OCI-LY7 (cell line): ENCODE data around the gene USP24. TPM values are rescaled to one million over a fixed set of nuclear protein-coding genes. Genes with fewer than 3 reads are reported as not detected.

Experiments used
- BruUV-seq: library from RNA; stranded (reverse); fragments of 400-500 nt; replicated peaks from 2 replicates; lab custom pipeline; 2021; lab: Mats Ljungman, UMichigan
- CTCF ChIA-PET: fragments of 300-600 bp; sonication (Branson Sonifier 250); formaldehyde crosslinking; loops from one replicate; lab custom pipeline; 2022; ENCODE audit warnings: antibody characterized with exemption; ENCODE audit not compliant: unreplicated experiment; lab: Charles Lee
- POLR2A ChIA-PET: fragments of 300-600 bp; sonication (Branson Sonifier 250); formaldehyde crosslinking; loops from one replicate; lab custom pipeline; 2022; ENCODE audit warnings: antibody characterized with exemption; lab: Charles Lee
- DNase-seq: peaks from one replicate; pipeline ENCODE4 v3.0.0-alpha.2; 2015; ENCODE audit warnings: low spot score
- H2AFZ ChIP-seq: fragments of 200-600 bp; sonication (generic), shearing (Covaris generic); 2 replicates; pipeline ENCODE4 v1.6.1; 2014; ENCODE audit warnings: mild to moderate bottlenecking, antibody characterized with exemption, low read length, moderate library complexity
- H3K27ac ChIP-seq: fragments of 200-600 bp; sonication (generic); 2 replicates; pipeline ENCODE4 v1.5.1; 2014; ENCODE audit warnings: mixed run types, low read depth, mild to moderate bottlenecking, moderate library complexity, low read length, inconsistent platforms; ENCODE audit not compliant: poor library complexity, severe bottlenecking
- H3K36me3 ChIP-seq: fragments of 200-600 bp; sonication (generic); 2 replicates; pipeline ENCODE4 v1.6.1; 2014; ENCODE audit warnings: mild to moderate bottlenecking, antibody characterized with exemption, low read length, moderate library complexity, mixed read lengths; ENCODE audit not compliant: insufficient read depth
- H3K4me1 ChIP-seq: fragments of 200-600 bp; sonication (generic); 2 replicates; pipeline ENCODE4 v1.5.1; 2014; ENCODE audit warnings: mild to moderate bottlenecking, low read length; ENCODE audit not compliant: insufficient read depth, poor library complexity, severe bottlenecking
- H3K4me2 ChIP-seq: fragments of 200-600 bp; sonication (generic); 2 replicates; pipeline ENCODE4 v1.6.1; 2014; ENCODE audit warnings: mild to moderate bottlenecking, low read length
- H3K4me3 ChIP-seq: fragments of 200-600 bp; sonication (generic); 2 replicates; pipeline ENCODE4 v1.5.1; 2014; ENCODE audit warnings: mild to moderate bottlenecking, low read depth, low read length; ENCODE audit not compliant: poor library complexity, severe bottlenecking
- H3K79me2 ChIP-seq: fragments of 200-600 bp; sonication (generic); 2 replicates; pipeline ENCODE4 v1.6.1; 2016; ENCODE audit warnings: low read depth, mild to moderate bottlenecking, low read length, moderate library complexity, mixed read lengths; ENCODE audit not compliant: insufficient read depth
- H3K9me2 ChIP-seq: fragments of 200-600 bp; sonication (generic); 2 replicates; pipeline ENCODE4 v1.6.1; 2016; ENCODE audit warnings: mild to moderate bottlenecking, low read length, mixed read lengths; ENCODE audit not compliant: insufficient read depth
- H3K9me3 ChIP-seq: fragments of 200-600 bp; sonication (generic); 2 replicates; pipeline ENCODE4 v1.6.1; 2014; ENCODE audit warnings: mild to moderate bottlenecking, mixed run types, low read length, mixed read lengths
- H4K20me1 ChIP-seq: fragments of 200-600 bp; sonication (generic); 2 replicates; pipeline ENCODE4 v1.6.1; 2014; ENCODE audit warnings: mild to moderate bottlenecking, antibody characterized with exemption, low read length, moderate library complexity, mixed read lengths; ENCODE audit not compliant: insufficient read depth
- EZH2phosphoT487 ChIP-seq: fragments of 200-600 bp; sonication (generic); IDR thresholded peaks from 2 replicates; pipeline ENCODE4 v1.6.1; 2018; ENCODE audit warnings: low read depth, borderline replicate concordance, mild to moderate bottlenecking, mixed run types, antibody characterized with exemption, low read length, moderate library complexity, mixed read lengths
- intact Hi-C: fragments of 100-400 bp; cut with micrococcal nuclease; formaldehyde crosslinking; loops from one replicate; pipeline ENCODE4 v1.10.0; 2022; ENCODE audit not compliant: unreplicated experiment
- total RNA-seq, 2 experiments: library from RNA; depleted of rRNA in 1 of 2; stranded (reverse); fragments of >200 nt in 1 of 2; shearing (Covaris generic) in 1 of 2; gene quantifications; 2 replicates each; pipeline ENCODE4 v1.2.3, GENCODE V29; 2014 to 2022
- TF ChIP-seq, protein P1 (sequence below): fragments of 200-600 bp; sonication (generic); conservative IDR thresholded peaks from 2 replicates; pipeline ENCODE4 v1.5.1; 2014; ENCODE audit warnings: mild to moderate bottlenecking, antibody characterized with exemption, low read length, moderate library complexity, mixed read lengths

Gene USP24
- total RNA-seq, 2 experiments from 2014 or later, result 35.1 to 46.3 TPM

DNA sequence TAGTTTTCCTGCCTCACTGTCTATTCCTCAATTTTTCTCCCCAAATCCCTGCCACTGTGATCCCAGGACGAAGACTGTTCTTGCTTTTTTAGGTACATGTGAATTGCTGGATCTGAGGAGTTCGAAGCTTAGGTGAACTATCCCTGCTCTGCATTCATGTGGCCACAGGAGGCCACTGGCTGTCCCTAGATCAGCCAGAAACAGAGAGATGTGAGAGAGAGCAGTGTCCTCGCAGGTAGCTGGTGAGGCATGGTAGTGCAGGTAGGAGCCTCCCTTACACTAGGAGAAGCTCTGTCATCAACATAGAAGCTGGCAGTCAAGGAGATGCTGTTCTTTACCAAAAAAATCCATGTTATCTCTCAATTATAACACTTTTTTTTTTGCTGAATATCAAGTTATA is 71.5 kb downstream of the USP24 start:
- peaks cover 89% of the 10 kb centered on the region for H3K36me3 ChIP-seq
- no peaks in the 10 kb centered on the region for H4K20me1 ChIP-seq
- ChIA-PET CTCF (interaction anchor here (1.1 kb wide), 1 partner anchor 133 kb away, joined by 3 read pairs; no protein-coding TSS in a partner anchor), POLR2A (interaction anchor here (0.5 to 2.8 kb wide), 9 partner anchors 9 to 1020 kb away, joined by 3 to 15 read pairs (median 3); no protein-coding TSS in a partner anchor)
- no TSS peak for BruUV-seq
- TF ChIP-seq, protein P1, sequence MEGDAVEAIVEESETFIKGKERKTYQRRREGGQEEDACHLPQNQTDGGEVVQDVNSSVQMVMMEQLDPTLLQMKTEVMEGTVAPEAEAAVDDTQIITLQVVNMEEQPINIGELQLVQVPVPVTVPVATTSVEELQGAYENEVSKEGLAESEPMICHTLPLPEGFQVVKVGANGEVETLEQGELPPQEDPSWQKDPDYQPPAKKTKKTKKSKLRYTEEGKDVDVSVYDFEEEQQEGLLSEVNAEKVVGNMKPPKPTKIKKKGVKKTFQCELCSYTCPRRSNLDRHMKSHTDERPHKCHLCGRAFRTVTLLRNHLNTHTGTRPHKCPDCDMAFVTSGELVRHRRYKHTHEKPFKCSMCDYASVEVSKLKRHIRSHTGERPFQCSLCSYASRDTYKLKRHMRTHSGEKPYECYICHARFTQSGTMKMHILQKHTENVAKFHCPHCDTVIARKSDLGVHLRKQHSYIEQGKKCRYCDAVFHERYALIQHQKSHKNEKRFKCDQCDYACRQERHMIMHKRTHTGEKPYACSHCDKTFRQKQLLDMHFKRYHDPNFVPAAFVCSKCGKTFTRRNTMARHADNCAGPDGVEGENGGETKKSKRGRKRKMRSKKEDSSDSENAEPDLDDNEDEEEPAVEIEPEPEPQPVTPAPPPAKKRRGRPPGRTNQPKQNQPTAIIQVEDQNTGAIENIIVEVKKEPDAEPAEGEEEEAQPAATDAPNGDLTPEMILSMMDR, result 0 out of 2 replicates have a peak, but pooled peaks have one; percentile 33
- TF ChIP-seq EZH2phosphoT487, result no peak
- no peak overlapping the region for H2AFZ ChIP-seq
- DNase-seq, result peak; percentile 15
- H3K4me3 ChIP-seq, result no peak overlapping the region
- no peaks in the 10 kb centered on the region for H3K9me3 ChIP-seq
- intact Hi-C loops, result no loop called here
- H3K4me2 ChIP-seq, result no peak overlapping the region
- no peaks in the 10 kb centered on the region for H3K9me2 ChIP-seq
- no peaks in the 10 kb centered on the region for H3K79me2 ChIP-seq
- H3K4me1 ChIP-seq, result no peaks in the 10 kb centered on the region
- no peak overlapping the region for H3K27ac ChIP-seq

DNA sequence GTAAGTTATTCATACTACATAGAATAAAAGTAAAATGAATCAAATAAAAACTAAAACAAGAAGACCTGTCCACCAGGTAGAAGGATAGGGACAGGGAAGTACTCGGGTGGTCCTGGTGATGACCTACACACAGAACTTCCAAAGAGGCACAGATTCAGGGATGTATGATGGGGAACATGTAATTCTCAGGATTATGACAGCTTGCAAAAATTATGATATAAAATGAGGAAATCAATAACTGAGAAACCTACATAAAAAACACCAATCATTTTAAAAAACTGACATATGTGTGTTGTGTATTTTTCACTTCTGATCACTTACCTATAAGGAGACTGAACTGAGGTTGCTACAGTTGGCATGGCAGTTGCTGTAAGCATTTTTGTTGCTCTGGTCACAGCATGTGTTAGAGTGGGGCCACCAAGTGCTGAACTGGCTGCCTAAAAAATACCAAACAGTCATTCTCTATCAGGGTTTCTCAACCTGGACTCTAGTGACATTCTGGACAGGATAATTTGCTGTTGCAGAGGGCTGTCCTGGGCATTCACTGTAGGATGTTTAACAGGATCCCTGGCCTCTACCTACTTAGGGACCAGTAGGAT is 73.8 kb downstream of the USP24 start:
- no peak for TF ChIP-seq EZH2phosphoT487
- TF ChIP-seq, protein P1, result no peak
- Histone ChIP-seq H3K4me2 (no peak overlapping the region), H4K20me1 (no peaks in the 10 kb centered on the region), H3K36me3 (peaks cover 96% of the 10 kb centered on the region), H2AFZ (no peak overlapping the region), H3K27ac (no peak overlapping the region), H3K4me1 (no peaks in the 10 kb centered on the region), H3K9me2 (no peaks in the 10 kb centered on the region), H3K9me3 (no peaks in the 10 kb centered on the region), H3K79me2 (no peaks in the 10 kb centered on the region), H3K4me3 (no peak overlapping the region)
- ChIA-PET POLR2A (no interaction called here), CTCF (no interaction called here)
- BruUV-seq, result no TSS peak
- DNase-seq, result no peak
- intact Hi-C loops, result loop anchor here (2.0 kb wide), 2 partner anchors 75 to 197 kb away; no protein-coding TSS in a partner anchor

DNA sequence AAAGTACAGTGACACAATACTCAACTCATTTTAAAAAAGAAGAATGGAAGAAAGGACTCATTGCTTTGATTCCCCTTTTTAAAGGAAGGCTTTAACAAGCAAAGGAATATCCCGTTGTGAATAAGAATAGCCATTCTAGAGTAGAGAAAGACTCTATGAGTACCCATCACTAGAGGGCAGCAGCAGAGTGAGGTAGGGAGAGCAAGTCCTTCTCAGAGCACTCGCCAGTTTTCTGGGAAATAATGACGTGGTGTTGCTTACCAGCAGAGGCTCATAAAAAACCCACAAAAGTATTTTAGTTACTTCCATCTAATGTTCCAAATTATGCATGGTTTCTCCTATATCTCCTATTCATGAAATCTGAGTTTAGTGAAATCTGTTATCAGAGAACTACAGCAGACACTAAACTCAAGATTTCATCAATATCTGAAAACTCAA is 74.6 kb downstream of the USP24 start:
- Histone ChIP-seq H2AFZ (no peak overlapping the region), H3K4me2 (no peak overlapping the region), H3K4me1 (no peaks in the 10 kb centered on the region), H4K20me1 (no peaks in the 10 kb centered on the region), H3K4me3 (no peak overlapping the region), H3K9me2 (no peaks in the 10 kb centered on the region), H3K27ac (no peak overlapping the region), H3K36me3 (peaks cover 96% of the 10 kb centered on the region), H3K9me3 (no peaks in the 10 kb centered on the region), H3K79me2 (no peaks in the 10 kb centered on the region)
- peak; percentile 76 for DNase-seq
- CTCF ChIA-PET, result interaction anchor here (0.6 kb wide), 1 partner anchor 69 kb away, joined by 3 read pairs; no protein-coding TSS in a partner anchor
- POLR2A ChIA-PET, result interaction anchor here (0.6 kb wide), 2 partner anchors 12 to 72 kb away, joined by 3 read pairs; no protein-coding TSS in a partner anchor
- intact Hi-C loops, result loop anchor here (1.0 to 2.0 kb wide), 3 partner anchors 76 to 198 kb away; no protein-coding TSS in a partner anchor
- no TSS peak for BruUV-seq
- TF ChIP-seq EZH2phosphoT487, result no peak
- TF ChIP-seq, protein P1, result peak; percentile 96
